Bronchial epithelial cell (primary cell): ENCODE results near the gene PFDN1. TPM values are rescaled to one million over a fixed set of nuclear protein-coding genes. Genes with fewer than 3 reads are reported as not detected.

ENCODE experiments used
- DNase-seq: peaks from one replicate; pipeline ENCODE4 v3.0.0-alpha.2; 2010; ENCODE audit warnings: low read depth
- FAIRE-seq: peaks from 2 replicates; lab custom pipeline; 2011; peaks lifted over from hg19 to GRCh38; lab: Jason Lieb, UNC
- H3K27me3 ChIP-seq: 2 replicates; pipeline ENCODE4 v1.5.1; 2011; ENCODE audit warnings: low read length; ENCODE audit not compliant: control insufficient read depth, insufficient read depth
- H3K36me3 ChIP-seq: 2 replicates; pipeline ENCODE4 v1.5.1; 2011; ENCODE audit warnings: low read length; ENCODE audit not compliant: control insufficient read depth, insufficient read depth
- H3K4me3 ChIP-seq: 2 replicates; pipeline ENCODE4 v1.5.1; 2011; ENCODE audit warnings: mild to moderate bottlenecking, low read depth, low read length, control low read depth
- CTCF ChIP-seq: IDR thresholded peaks from 2 replicates; pipeline ENCODE4 v1.5.1; 2011; ENCODE audit warnings: mild to moderate bottlenecking, moderate library complexity, low read length, control low read depth, inconsistent platforms; ENCODE audit not compliant: insufficient read depth, severe bottlenecking
- total RNA-seq: library from RNA; depleted of rRNA; stranded (reverse); fragments of >200 nt; gene quantifications from 2 replicates; pipeline ENCODE4 v1.2.1, GENCODE V29; 2014

The PFDN1 gene
- total RNA-seq, 1 donor from 2014 or later = 34.5 TPM

GRCh38 chr5:140325486-140325885 lies 22.6 kb upstream of the PFDN1 start:
- FAIRE-seq (no peak), DNase-seq (no peak)
- TF ChIP-seq CTCF = no peak
- no peaks in the 10 kb centered on the region for H3K36me3 ChIP-seq
- no peaks in the 10 kb centered on the region for H3K27me3 ChIP-seq
- H3K4me3 ChIP-seq = no peak overlapping the region

- peak; percentile 68 for DNase-seq
- Histone ChIP-seq H3K36me3 (no peaks in the 10 kb centered on the region), H3K27me3 (no peaks in the 10 kb centered on the region), H3K4me3 (no peak overlapping the region)
- no peak for TF ChIP-seq CTCF
- FAIRE-seq = no peak
Observed at GRCh38 chr5:140324617-140325241, 21.8 kb upstream of the PFDN1 start.

- H3K27me3 ChIP-seq = no peaks in the 10 kb centered on the region
- DNase-seq = peak; percentile 61
- FAIRE-seq = no peak
- no peak for TF ChIP-seq CTCF
- no peaks in the 10 kb centered on the region for H3K36me3 ChIP-seq
- no peak overlapping the region for H3K4me3 ChIP-seq
Observed at GRCh38 chr5:140324041-140324600, 21.2 kb upstream of the PFDN1 start.

GRCh38 chr5:140322751-140323731 lies 20.1 kb upstream of the PFDN1 start:
- H3K4me3 ChIP-seq = no peak overlapping the region
- FAIRE-seq = no peak

GRCh38 chr5:140321796-140322195 lies 18.9 kb upstream of the PFDN1 start:
- no peak for TF ChIP-seq CTCF
- FAIRE-seq = no peak
- Histone ChIP-seq H3K27me3 (no peaks in the 10 kb centered on the region), H3K4me3 (no peak overlapping the region), H3K36me3 (no peaks in the 10 kb centered on the region)
- no peak for DNase-seq

More at GRCh38 chr5:140322751-140323731, 20.1 kb upstream of the PFDN1 start:
- peak; percentile 87 for DNase-seq
- Histone ChIP-seq H3K27me3 (no peaks in the 10 kb centered on the region), H3K36me3 (no peaks in the 10 kb centered on the region)
- TF ChIP-seq CTCF = no peak
